Astrocyte (in vitro differentiated cells and primary cell): ENCODE measurements around the gene MCTP1.

ENCODE experiments used
- EZH2 ChIP-seq: IDR thresholded peaks from 2 replicates; pipeline ENCODE4 v1.6.1; 2012; ENCODE audit warnings: mild to moderate bottlenecking, low read length, inconsistent platforms; ENCODE audit not compliant: insufficient read depth
- TF ChIP-seq, protein P1 (sequence below): IDR thresholded peaks from 2 replicates; pipeline ENCODE4 v1.5.1; 2011; ENCODE audit warnings: low read depth, mild to moderate bottlenecking, inconsistent platforms, low read length, moderate library complexity; ENCODE audit not compliant: insufficient read depth

DNA sequence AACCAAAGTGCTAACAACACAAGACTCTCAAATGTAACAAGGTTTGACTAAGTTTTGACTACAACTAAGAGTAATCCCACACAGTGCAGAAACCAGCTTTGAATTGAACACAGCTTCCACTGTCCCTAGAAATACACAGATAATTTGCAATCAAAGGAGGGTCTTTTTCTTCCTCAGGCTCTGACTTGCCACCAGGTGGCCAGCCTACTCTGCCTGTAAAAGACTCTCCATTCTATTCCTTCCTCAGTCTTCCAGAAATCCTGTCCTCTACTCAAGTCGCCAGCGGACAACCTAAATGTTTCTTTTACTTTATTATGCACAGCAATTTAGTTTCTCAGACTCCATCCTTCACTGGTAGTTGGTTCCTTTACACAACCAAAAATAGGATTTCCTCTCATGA, 32.2 kb upstream of the MCTP1 start:
- TF ChIP-seq, protein P1, sequence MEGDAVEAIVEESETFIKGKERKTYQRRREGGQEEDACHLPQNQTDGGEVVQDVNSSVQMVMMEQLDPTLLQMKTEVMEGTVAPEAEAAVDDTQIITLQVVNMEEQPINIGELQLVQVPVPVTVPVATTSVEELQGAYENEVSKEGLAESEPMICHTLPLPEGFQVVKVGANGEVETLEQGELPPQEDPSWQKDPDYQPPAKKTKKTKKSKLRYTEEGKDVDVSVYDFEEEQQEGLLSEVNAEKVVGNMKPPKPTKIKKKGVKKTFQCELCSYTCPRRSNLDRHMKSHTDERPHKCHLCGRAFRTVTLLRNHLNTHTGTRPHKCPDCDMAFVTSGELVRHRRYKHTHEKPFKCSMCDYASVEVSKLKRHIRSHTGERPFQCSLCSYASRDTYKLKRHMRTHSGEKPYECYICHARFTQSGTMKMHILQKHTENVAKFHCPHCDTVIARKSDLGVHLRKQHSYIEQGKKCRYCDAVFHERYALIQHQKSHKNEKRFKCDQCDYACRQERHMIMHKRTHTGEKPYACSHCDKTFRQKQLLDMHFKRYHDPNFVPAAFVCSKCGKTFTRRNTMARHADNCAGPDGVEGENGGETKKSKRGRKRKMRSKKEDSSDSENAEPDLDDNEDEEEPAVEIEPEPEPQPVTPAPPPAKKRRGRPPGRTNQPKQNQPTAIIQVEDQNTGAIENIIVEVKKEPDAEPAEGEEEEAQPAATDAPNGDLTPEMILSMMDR: no peak
- TF ChIP-seq EZH2: no peak
